SU-DHL-6 (cell line): ENCODE data around the gene PLPP3.

Source experiments
- CTCF ChIP-seq: fragments of 200-600 bp; sonication (generic); IDR thresholded peaks from one replicate; pipeline ENCODE4 v1.5.1; 2017; ENCODE audit warnings: antibody characterized with exemption, mild to moderate bottlenecking, low read length, moderate library complexity; ENCODE audit not compliant: insufficient read depth, poor library complexity, severe bottlenecking
- EZH2phosphoT487 ChIP-seq: fragments of 200-600 bp; sonication (generic), shearing (Covaris generic); conservative IDR thresholded peaks from 2 replicates; pipeline ENCODE4 v1.6.1; 2018; ENCODE audit warnings: mild to moderate bottlenecking, antibody characterized with exemption, low read length, moderate library complexity, mixed read lengths

GRCh38 chr1:56547473-56547872 lies 31.9 kb downstream of the PLPP3 start:
- TF ChIP-seq CTCF (no peak), EZH2phosphoT487 (no peak)
